Kidney (tissue), 14 donors: Measurements from ENCODE around the gene STX16. TPM values are rescaled to one million over a fixed set of nuclear protein-coding genes. Genes with fewer than 3 reads are reported as not detected.

ENCODE experiments used
- DNase-seq, 5 donors: peaks; one replicate each; pipeline ENCODE4 v3.0.0-alpha.2; 2013 to 2020
- FAIRE-seq: peaks from 2 replicates; lab custom pipeline; 2012; peaks lifted over from hg19 to GRCh38; lab: Jason Lieb, UNC
- H3K27ac ChIP-seq, 2 donors: one replicate each; pipeline ENCODE4 v1.7.0; 2013; ENCODE audit warnings: low read depth in 2 of 2, low read length in 2 of 2, inconsistent platforms in 1 of 2
- H3K27me3 ChIP-seq: one replicate; pipeline ENCODE4 v1.7.1; 2013; ENCODE audit warnings: low read length, inconsistent platforms; ENCODE audit not compliant: control insufficient read depth, insufficient read depth
- H3K36me3 ChIP-seq, 3 donors: one replicate each; pipeline versions ENCODE4 v1.7.0 to v1.7.1; 2013; ENCODE audit warnings: low read length in 3 of 3, control low read depth in 1 of 3, inconsistent platforms in 1 of 3; ENCODE audit not compliant: insufficient read depth in 3 of 3, control insufficient read depth in 2 of 3
- H3K4me1 ChIP-seq, 3 donors: one replicate each; pipeline versions ENCODE4 v1.7.0 to v1.7.1; 2013; ENCODE audit warnings: low read length in 3 of 3, inconsistent platforms in 1 of 3, low read depth in 1 of 3; ENCODE audit not compliant: control insufficient read depth in 2 of 3, insufficient read depth in 2 of 3
- H3K4me3 ChIP-seq, 3 donors: one replicate each; pipeline versions ENCODE4 v1.7.0 to v1.8.1; 2013; ENCODE audit warnings: low read length in 3 of 3, control low read depth in 1 of 3, inconsistent platforms in 1 of 3
- H3K9ac ChIP-seq, 3 donors: one replicate each; pipeline versions ENCODE4 v1.7.0 to v1.7.1; 2013; ENCODE audit warnings: low read length in 3 of 3, control low read depth in 1 of 3, inconsistent platforms in 1 of 3
- H3K9me3 ChIP-seq, 3 donors: one replicate each; pipeline versions ENCODE4 v1.7.0 to v1.7.1; 2013; ENCODE audit warnings: low read length in 3 of 3, control low read depth in 1 of 3, inconsistent platforms in 1 of 3; ENCODE audit not compliant: control insufficient read depth in 2 of 3, insufficient read depth in 1 of 3
- intact Hi-C: fragments of 100-400 bp; cut with DNase I; formaldehyde crosslinking; loops from one replicate; pipeline ENCODE4 v1.11.1; 2022
- polyA plus RNA-seq: library from polyadenylated mRNA; stranded (reverse); fragments of 350-450 nt; fragmentation: Illumina TruSeq; extraction: RNeasy Lipid Tissue Mini Kit (QIAGEN cat#74804); gene quantifications from one replicate; pipeline ENCODE4 v1.2.3, GENCODE V29; 2014; ENCODE audit warnings: low read depth, low replicate concordance; ENCODE audit not compliant: insufficient read depth
- total RNA-seq: library from RNA; stranded (reverse); fragmentation: NEBNext Ultra II Directional; extraction: Animal tissue kit (Norgen Biotek cat#: 25700); gene quantifications from one replicate; pipeline ENCODE4 v1.2.1, GENCODE V29; 2021
- TF ChIP-seq, protein P1 (sequence below): IDR thresholded peaks from 3 replicates; pipeline ENCODE4 v1.5.1; 2012; ENCODE audit warnings: mild to moderate bottlenecking, moderate library complexity, borderline replicate concordance; ENCODE audit not compliant: insufficient read depth; ENCODE audit errors: extremely low read depth
- donor health status: control.
- donor health status: control.
- donor health status: control.
- donor health status: control.
- donor health status: control.
- donor health status: DM: yes; HTN: yes; CAD: no.
- donor health status: Normal renal cell carcinoma (clear cell type).

The STX16 gene
- total and polyA plus RNA-seq, 2 donors from 2014 or later = 20.6 to 60.7 TPM

DNA sequence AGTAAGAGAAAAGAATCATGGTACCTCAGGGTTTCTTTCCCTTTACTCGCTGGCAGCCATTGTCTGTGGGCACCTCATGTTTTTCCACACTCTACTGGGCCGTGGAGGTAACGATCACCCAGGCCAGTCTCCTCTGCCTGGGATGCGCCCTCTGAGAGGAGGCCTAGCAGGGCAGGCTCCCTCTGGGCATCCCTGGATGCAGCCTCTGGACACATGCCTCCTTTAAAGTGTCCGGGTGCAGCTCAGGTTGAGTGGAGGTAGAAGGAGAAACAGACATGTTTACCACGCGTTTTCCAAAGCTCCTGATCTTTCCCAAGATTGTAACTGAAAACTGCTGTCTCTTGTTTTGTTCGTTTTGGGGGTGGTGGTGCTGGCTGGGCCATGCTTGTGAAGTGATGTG lies 27.7 kb downstream of the STX16 start:
- Histone ChIP-seq H3K36me3 (peaks cover 0 to 27% (median 21%) of the 10 kb centered on the region in 3 donors), H3K4me1 (no peaks in the 10 kb centered on the region), H3K9me3 (no peaks in the 10 kb centered on the region), H3K4me3 (no peak overlapping the region), H3K9ac (no peak overlapping the region), H3K27ac (no peak overlapping the region), H3K27me3 (no peaks in the 10 kb centered on the region)
- no peak for DNase-seq
- TF ChIP-seq, protein P1, sequence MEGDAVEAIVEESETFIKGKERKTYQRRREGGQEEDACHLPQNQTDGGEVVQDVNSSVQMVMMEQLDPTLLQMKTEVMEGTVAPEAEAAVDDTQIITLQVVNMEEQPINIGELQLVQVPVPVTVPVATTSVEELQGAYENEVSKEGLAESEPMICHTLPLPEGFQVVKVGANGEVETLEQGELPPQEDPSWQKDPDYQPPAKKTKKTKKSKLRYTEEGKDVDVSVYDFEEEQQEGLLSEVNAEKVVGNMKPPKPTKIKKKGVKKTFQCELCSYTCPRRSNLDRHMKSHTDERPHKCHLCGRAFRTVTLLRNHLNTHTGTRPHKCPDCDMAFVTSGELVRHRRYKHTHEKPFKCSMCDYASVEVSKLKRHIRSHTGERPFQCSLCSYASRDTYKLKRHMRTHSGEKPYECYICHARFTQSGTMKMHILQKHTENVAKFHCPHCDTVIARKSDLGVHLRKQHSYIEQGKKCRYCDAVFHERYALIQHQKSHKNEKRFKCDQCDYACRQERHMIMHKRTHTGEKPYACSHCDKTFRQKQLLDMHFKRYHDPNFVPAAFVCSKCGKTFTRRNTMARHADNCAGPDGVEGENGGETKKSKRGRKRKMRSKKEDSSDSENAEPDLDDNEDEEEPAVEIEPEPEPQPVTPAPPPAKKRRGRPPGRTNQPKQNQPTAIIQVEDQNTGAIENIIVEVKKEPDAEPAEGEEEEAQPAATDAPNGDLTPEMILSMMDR = no peak
- no peak for FAIRE-seq
- intact Hi-C loops = no loop called here

DNA sequence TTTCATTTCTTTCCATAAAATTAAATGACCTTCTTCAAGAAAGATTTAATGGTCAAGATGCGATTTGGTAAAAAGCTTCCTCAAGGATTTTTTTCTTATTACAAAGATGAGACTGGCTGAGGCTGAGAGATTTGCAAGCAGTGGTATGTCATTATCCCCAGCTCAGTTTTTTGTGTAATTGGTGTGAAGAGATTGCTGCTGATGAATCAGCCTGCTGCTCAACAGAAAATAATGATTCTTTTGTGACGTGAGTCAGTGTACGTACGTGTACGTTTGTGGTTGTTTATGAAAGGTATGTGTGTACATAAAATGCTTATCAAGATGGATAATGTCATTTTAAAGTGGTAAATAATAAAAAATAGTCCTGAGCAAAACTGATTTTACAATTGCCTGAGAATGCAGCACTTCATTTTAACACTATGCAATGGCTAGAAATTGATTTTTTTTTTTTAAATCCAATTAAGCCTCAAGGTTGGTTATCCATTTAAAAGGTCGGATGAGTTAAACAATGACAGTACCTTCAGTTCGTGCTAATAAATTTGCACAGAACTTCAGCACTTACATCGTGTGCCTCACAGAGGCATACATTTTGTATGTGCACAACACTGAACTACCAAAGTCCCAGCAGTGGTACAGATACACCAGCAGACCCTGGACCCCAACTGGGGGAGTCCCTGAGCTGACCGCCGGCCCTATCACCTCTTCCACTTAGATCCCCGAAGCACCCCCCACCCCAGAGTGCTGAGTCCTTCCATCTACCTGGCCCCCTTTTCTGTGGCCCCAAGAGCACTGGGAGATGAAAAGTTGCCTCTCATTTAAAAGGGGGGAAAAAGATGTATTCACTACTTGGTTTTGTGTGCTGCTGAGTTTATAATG lies 31.8 kb downstream of the STX16 start:
- Histone ChIP-seq H3K27me3 (no peaks in the 10 kb centered on the region), H3K27ac (no peak overlapping the region), H3K4me1 (no peaks in the 10 kb centered on the region), H3K9ac (no peak overlapping the region), H3K9me3 (no peaks in the 10 kb centered on the region), H3K4me3 (no peak overlapping the region), H3K36me3 (peaks cover 0 to 14% (median 6%) of the 10 kb centered on the region in 3 donors)
- FAIRE-seq (no peak), DNase-seq (no peak)
- intact Hi-C loops = no loop called here
- TF ChIP-seq, protein P1 = no peak

DNA sequence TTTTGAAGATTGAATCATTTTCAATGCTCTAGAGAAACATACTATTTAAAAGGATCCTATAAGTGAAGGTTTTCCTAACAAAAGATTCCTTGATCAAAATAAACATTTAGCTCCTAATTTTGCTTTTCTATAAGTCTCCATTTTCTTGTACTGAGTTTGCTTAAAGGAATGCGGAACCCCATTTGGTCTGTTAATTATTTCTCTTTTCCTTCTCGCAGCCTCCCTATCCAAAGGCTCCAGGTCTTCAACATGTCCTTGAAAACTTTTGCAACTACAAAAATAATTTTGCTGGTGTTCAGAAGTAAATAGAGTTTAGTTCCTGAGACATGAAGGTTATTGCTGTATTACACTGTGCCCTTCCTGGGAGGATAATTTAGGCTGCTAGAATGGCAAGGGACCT lies 33.2 kb downstream of the STX16 start:
- TF ChIP-seq, protein P1 = no peak
- no peaks in the 10 kb centered on the region for H3K27me3 ChIP-seq
- no peaks in the 10 kb centered on the region for H3K9me3 ChIP-seq
- H3K27ac ChIP-seq = peak overlapping the region in 1 of 2 donors; percentile 45
- peaks cover 0 to 4% (median 0%) of the 10 kb centered on the region in 3 donors for H3K4me1 ChIP-seq
- DNase-seq = peak in 1 of 5 donors; percentile 34
- FAIRE-seq = no peak
- no peak overlapping the region for H3K9ac ChIP-seq
- no peak overlapping the region for H3K4me3 ChIP-seq
- H3K36me3 ChIP-seq = peaks cover 0 to 12% (median 6%) of the 10 kb centered on the region in 3 donors
- intact Hi-C loops = no loop called here
